ENCODE results near the gene SELENON. TPM values are rescaled to one million over a fixed set of nuclear protein-coding genes. Genes with fewer than 3 reads are reported as not detected.

Gene SELENON
- total RNA-seq, 1 experiment from 2014 or later: 21.8 TPM

DNA sequence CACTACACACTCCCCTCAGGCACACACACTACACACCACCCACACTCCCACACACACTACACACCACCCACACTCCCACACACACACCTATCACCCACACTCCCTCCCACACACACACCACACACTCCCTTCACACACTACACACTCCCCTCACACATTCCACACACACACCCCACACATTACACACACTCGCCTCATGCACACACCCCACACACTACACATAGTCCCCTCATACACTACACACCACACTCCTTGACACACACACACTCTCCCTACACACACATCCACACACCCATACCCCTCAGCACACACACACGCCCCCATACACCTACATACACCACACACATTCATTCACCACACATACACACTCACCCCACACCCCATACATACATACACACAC is 31.0 kb upstream of the SELENON start:
- Mint-ChIP-seq H3K27me3 (ENCODE audit: insufficient read depth, unreplicated experiment) (no peaks in the 10 kb centered on the region), H3K27ac (ENCODE audit: low read depth, unreplicated experiment) (no peak overlapping the region), H3K9me3 (ENCODE audit: unreplicated experiment) (no peaks in the 10 kb centered on the region), H3K36me3 (ENCODE audit: insufficient read depth, unreplicated experiment) (no peaks in the 10 kb centered on the region), H3K4me1 (ENCODE audit: insufficient read depth, unreplicated experiment) (peaks cover 3% of the 10 kb centered on the region), H3K4me3 (ENCODE audit: unreplicated experiment) (no peak overlapping the region)
- BruUV-seq (replicated peaks): no TSS peak
- TF ChIP-seq, protein P1, sequence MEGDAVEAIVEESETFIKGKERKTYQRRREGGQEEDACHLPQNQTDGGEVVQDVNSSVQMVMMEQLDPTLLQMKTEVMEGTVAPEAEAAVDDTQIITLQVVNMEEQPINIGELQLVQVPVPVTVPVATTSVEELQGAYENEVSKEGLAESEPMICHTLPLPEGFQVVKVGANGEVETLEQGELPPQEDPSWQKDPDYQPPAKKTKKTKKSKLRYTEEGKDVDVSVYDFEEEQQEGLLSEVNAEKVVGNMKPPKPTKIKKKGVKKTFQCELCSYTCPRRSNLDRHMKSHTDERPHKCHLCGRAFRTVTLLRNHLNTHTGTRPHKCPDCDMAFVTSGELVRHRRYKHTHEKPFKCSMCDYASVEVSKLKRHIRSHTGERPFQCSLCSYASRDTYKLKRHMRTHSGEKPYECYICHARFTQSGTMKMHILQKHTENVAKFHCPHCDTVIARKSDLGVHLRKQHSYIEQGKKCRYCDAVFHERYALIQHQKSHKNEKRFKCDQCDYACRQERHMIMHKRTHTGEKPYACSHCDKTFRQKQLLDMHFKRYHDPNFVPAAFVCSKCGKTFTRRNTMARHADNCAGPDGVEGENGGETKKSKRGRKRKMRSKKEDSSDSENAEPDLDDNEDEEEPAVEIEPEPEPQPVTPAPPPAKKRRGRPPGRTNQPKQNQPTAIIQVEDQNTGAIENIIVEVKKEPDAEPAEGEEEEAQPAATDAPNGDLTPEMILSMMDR (IDR thresholded peaks at IDR 0.05; ENCODE audit: unreplicated experiment): no peak
- intact Hi-C loops (cut with micrococcal nuclease): no loop called here
- ChIA-PET CTCF (no interaction called here), POLR2A (no interaction called here)
- DNase-seq (ENCODE audit: unreplicated experiment): no peak

DNA sequence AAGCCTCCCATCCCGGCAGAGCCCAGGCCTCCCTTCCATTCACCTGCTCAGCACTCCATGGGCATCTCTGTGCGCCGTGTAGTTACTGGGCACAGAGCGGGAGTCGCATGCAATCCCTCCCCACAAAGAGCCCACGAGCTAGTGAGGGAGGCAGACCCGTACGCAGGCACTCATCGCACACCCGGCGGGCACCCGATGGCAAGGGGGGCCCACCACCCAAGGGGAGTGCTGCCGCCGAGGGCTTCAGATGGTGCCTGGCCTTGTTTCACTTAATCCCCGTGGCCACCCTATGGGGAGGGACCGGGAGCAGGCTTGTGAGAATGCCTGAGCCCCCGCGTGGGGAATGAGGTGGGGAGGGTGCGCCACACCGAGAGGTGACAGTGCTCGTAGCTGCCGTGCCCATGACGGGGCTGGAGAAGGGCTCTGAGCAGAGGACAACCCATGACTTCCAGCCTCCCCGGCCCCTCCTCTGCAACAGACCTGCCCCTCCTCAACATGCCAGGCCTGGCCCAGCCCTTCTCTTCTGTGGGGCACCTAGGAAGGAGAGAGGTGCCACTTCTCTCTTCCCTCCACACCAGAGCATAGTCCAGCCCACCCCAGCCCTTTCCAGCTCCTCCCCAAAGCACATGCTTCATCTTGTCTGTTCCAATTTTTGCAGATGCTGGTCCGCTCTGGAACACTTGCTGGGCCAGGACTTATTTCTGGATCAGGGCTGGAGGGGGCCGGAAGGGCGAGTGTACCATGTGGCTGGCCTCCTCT is 30.2 kb upstream of the SELENON start:
- H3K4me3 Mint-ChIP-seq (ENCODE audit: unreplicated experiment): no peak overlapping the region
- no peak for DNase-seq (ENCODE audit: unreplicated experiment)
- no peaks in the 10 kb centered on the region for H3K36me3 Mint-ChIP-seq (ENCODE audit: insufficient read depth, unreplicated experiment)
- H3K9me3 Mint-ChIP-seq (ENCODE audit: unreplicated experiment): no peaks in the 10 kb centered on the region
- ChIA-PET POLR2A (no interaction called here), CTCF (no interaction called here)
- H3K4me1 Mint-ChIP-seq (ENCODE audit: insufficient read depth, unreplicated experiment): peaks cover 6% of the 10 kb centered on the region
- TF ChIP-seq, protein P1 (IDR thresholded peaks at IDR 0.05; ENCODE audit: unreplicated experiment): no peak
- no peak overlapping the region for H3K27ac Mint-ChIP-seq (ENCODE audit: low read depth, unreplicated experiment)
- intact Hi-C loops (cut with micrococcal nuclease): no loop called here
- no TSS peak for BruUV-seq (replicated peaks)
- no peaks in the 10 kb centered on the region for H3K27me3 Mint-ChIP-seq (ENCODE audit: insufficient read depth, unreplicated experiment)

DNA sequence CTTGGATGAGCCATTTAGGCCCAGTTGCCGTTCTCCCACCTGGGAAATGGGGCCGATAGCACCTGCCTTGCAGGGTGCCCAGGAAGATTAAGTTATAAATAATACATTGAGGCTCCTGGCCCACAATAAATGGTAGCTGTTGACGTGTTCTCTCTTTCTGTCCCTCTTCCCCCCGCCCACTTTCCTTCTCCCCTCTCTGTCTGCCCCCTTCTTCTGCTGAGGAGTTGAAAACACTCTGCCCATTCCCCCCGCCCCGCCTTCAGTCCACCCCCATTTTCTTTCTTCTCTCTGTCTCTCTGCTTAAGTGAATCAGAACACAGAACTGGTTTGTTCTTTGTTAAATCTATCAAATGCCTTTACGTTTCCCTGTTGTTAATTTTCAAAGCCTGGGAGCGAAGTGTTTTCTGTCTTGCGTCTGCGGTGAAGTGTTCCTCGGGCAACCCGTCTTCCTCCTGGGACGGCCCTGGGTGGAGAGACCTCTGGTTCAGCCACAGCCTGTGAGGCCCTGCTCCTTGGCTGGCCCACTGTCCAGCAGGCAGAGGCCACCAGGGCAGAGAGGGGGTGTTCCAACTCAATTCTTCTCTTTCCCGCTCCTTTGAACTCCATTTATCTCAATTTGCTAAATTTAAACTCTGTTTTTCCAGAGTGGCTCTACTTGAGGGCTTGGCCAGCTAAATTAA is 29.3 kb upstream of the SELENON start:
- H3K27ac Mint-ChIP-seq (ENCODE audit: low read depth, unreplicated experiment): no peak overlapping the region
- H3K9me3 Mint-ChIP-seq (ENCODE audit: unreplicated experiment): no peaks in the 10 kb centered on the region
- TF ChIP-seq, protein P1 (IDR thresholded peaks at IDR 0.05; ENCODE audit: unreplicated experiment): no peak
- CTCF ChIA-PET: interaction anchor here (0.8 kb wide), 1 partner anchor 222 kb away, joined by 3 read pairs; no protein-coding TSS in a partner anchor
- H3K4me1 Mint-ChIP-seq (ENCODE audit: insufficient read depth, unreplicated experiment): peaks cover 6% of the 10 kb centered on the region
- intact Hi-C loops (cut with micrococcal nuclease): no loop called here
- POLR2A ChIA-PET: no interaction called here
- no peak for DNase-seq (ENCODE audit: unreplicated experiment)
- no peaks in the 10 kb centered on the region for H3K36me3 Mint-ChIP-seq (ENCODE audit: insufficient read depth, unreplicated experiment)
- no peaks in the 10 kb centered on the region for H3K27me3 Mint-ChIP-seq (ENCODE audit: insufficient read depth, unreplicated experiment)
- BruUV-seq (replicated peaks): no TSS peak
- H3K4me3 Mint-ChIP-seq (ENCODE audit: unreplicated experiment): no peak overlapping the region

DNA sequence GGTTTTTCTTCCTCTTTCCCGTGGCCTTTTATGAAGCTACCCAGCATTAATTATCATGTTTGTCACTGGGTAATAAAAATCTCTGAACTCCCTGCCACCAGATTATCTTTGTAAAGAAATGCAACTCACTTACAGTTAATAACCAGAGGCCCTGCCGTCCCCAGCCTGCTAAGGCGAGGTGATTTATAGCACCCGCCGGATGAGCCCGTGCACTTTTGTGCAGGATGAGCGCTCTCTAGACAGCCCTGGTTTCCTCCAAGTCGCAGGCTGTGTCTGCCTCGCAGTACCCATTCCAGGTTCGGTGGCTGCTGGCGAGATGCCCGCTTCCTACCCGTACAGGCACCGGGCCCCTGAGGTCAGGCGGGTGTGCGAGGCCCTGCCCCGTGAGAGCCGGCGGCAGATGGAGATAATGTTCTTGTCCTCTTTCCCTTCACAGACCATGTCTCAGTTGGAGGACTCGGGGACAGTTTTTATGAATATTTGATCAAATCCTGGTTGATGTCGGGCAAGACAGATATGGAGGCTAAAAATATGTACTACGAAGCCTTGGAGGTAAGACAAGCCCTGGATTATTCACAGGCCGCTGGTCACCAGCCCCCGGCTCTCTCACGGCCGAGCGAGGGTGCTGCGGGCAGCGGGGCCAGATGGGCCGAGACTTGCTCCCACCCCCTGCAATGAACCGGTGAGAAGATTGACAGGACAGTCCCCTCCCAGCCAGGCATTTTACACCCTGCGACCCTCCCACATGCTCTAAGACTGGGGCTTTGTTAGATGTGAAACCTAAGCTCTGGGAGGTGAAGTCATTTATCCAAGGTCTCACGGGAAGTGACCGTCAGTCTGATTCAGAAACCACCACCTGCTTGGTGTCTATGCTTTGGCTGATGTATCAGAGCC is 28.5 kb upstream of the SELENON start:
- BruUV-seq (replicated peaks): no TSS peak
- H3K9me3 Mint-ChIP-seq (ENCODE audit: unreplicated experiment): no peaks in the 10 kb centered on the region
- CTCF ChIA-PET: interaction anchor here (0.8 to 1.3 kb wide), 2 partner anchors 22 to 223 kb away, joined by 3 to 4 read pairs; no protein-coding TSS in a partner anchor
- no peaks in the 10 kb centered on the region for H3K36me3 Mint-ChIP-seq (ENCODE audit: insufficient read depth, unreplicated experiment)
- no peak overlapping the region for H3K27ac Mint-ChIP-seq (ENCODE audit: low read depth, unreplicated experiment)
- H3K4me1 Mint-ChIP-seq (ENCODE audit: insufficient read depth, unreplicated experiment): peaks cover 6% of the 10 kb centered on the region
- no peak overlapping the region for H3K4me3 Mint-ChIP-seq (ENCODE audit: unreplicated experiment)
- H3K27me3 Mint-ChIP-seq (ENCODE audit: insufficient read depth, unreplicated experiment): no peaks in the 10 kb centered on the region
- no peak for DNase-seq (ENCODE audit: unreplicated experiment)
- intact Hi-C loops (cut with micrococcal nuclease): no loop called here
- POLR2A ChIA-PET: no interaction called here
- TF ChIP-seq, protein P1 (IDR thresholded peaks at IDR 0.05; ENCODE audit: unreplicated experiment): no peak
